GM12892 (cell line): Measurements from ENCODE around the gene GHR.

Source experiments
- POLR2A ChIP-seq: IDR thresholded peaks from 2 replicates; pipeline ENCODE4 v1.6.1; 2011; ENCODE audit warnings: low read depth, low read length, control low read depth
- POLR2AphosphoS5 ChIP-seq: IDR thresholded peaks from 2 replicates; pipeline ENCODE4 v1.6.1; 2011; ENCODE audit warnings: low read depth, low read length, control low read depth
- TAF1 ChIP-seq: IDR thresholded peaks from 2 replicates; pipeline ENCODE4 v1.6.1; 2011; ENCODE audit warnings: low read depth, mild to moderate bottlenecking, control low read depth, low read length, borderline replicate concordance

DNA sequence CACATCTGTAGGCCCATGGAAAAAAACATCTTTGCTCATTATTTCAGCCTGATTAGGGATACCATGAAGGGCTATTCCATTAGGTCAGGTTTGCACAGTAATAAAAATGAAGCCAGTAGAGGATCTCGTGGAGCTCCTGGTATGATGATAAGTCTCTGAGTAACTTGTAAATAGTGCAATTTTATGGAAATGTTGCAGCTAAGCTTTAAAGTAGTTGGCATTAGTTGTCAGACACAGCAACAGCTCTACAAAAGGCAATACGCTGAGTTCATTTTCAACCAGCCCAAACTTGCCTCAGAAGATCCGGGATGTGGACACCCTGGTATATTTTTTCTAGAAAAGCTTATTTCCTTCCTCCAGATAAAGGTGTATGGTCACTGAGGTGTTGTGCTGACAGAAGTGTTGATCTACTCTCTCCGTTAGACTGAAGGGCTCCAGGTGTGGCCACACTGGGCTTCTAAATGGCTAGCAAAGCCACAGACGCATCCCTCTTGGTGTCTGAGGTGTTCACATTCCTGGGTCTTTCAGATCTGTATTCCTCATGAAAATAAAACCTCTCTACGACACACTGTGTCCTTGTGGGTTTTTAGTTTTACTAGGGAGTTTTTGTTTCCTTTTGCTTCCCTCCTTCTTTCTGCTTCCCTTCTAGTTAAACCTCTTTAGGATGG, 141.6 kb downstream of the GHR start:
- TF ChIP-seq POLR2A: no peak
- TF ChIP-seq TAF1: no peak
- TF ChIP-seq POLR2AphosphoS5: no peak
